H1 (cell line): ENCODE results near the gene CSRP3. TPM values are rescaled to one million over a fixed set of nuclear protein-coding genes. Genes with fewer than 3 reads are reported as not detected.
A peak's percentile ranks its signal among the peaks of the same experiment; 100 is the strongest.

Experiments
- ATF3 ChIP-seq: IDR thresholded peaks from 2 replicates; pipeline ENCODE4 v1.6.1; 2011; ENCODE audit warnings: low read depth, mild to moderate bottlenecking, low read length; ENCODE audit not compliant: insufficient read depth
- CREB1 ChIP-seq: IDR thresholded peaks from 2 replicates; pipeline ENCODE4 v1.6.1; 2012; ENCODE audit warnings: inconsistent platforms
- KDM4A ChIP-seq: IDR thresholded peaks from one replicate; pipeline ENCODE4 v1.7.1; 2012; ENCODE audit warnings: low read depth, mild to moderate bottlenecking, moderate library complexity, low read length, inconsistent platforms; ENCODE audit not compliant: severe bottlenecking
- PHF8 ChIP-seq: fragments of 200-600 bp; sonication (generic); conservative IDR thresholded peaks from 2 replicates; pipeline ENCODE4 v1.7.1; 2012; ENCODE audit warnings: low read depth, mild to moderate bottlenecking, inconsistent platforms, low read length, moderate library complexity
- RAD21 ChIP-seq, 2 experiments: IDR thresholded peaks in 1 of 2; conservative IDR thresholded peaks in 1 of 2; 2 replicates each; pipeline ENCODE4 v1.6.1; 2011; ENCODE audit warnings: low read depth in 2 of 2, low read length in 2 of 2, improper control_type of control experiment in 1 of 2, inconsistent platforms in 1 of 2, mild to moderate bottlenecking in 1 of 2, moderate library complexity in 1 of 2
- RXRA ChIP-seq: IDR thresholded peaks from 2 replicates; pipeline ENCODE4 v1.6.1; 2011; ENCODE audit warnings: low read depth, mild to moderate bottlenecking, low read length, moderate library complexity; ENCODE audit not compliant: insufficient read depth
- SIN3A ChIP-seq, 2 experiments: IDR thresholded peaks in 1 of 2; conservative IDR thresholded peaks in 1 of 2; 2 replicates each; pipeline ENCODE4 v1.6.1; 2011 to 2012; ENCODE audit warnings: low read length in 2 of 2, improper control_type of control experiment in 1 of 2, low read depth in 1 of 2, mild to moderate bottlenecking in 1 of 2
- SP4 ChIP-seq: IDR thresholded peaks from 2 replicates; pipeline ENCODE4 v1.6.1; 2012; ENCODE audit warnings: low read length, inconsistent platforms
- SUZ12 ChIP-seq: fragments of 200-600 bp; sonication (generic); IDR thresholded peaks from 2 replicates; pipeline ENCODE4 v1.6.1; 2012; ENCODE audit warnings: mild to moderate bottlenecking, inconsistent platforms, low read length, moderate library complexity, mixed read lengths
- TBP ChIP-seq: IDR thresholded peaks from 2 replicates; pipeline ENCODE4 v1.6.1; 2011; ENCODE audit warnings: low read depth, low read length, improper control_type of control experiment
- polyA plus RNA-seq, 7 experiments: library from polyadenylated mRNA; depleted of rRNA in 3 of 7; stranded (reverse) in 5 of 7; unstranded in 2 of 7; fragments of >200 nt in 5 of 7; fragments of 200-250 nt in 2 of 7; gene quantifications; 1 replicate in 5 of 7; 2 replicates in 1 of 7; 4 replicates in 1 of 7; pipeline versions ENCODE4 v1.2.1 to v1.2.3, GENCODE V29; 2011 to 2013; ENCODE audit warnings: missing spikeins in 2 of 7, mixed read lengths in 2 of 7
- total RNA-seq: library from RNA; stranded (reverse); fragmentation: NEBNext Ultra II Directional; extraction: Animal tissue kit (Norgen Biotek cat#: 25700); gene quantifications from 2 replicates; pipeline ENCODE4 v1.2.1, GENCODE V29; 2021

The CSRP3 gene
- total and polyA plus RNA-seq, 2 of the 8 experiments (the other 6 are each of a cell fraction or from before 2014, with no cell fraction given), result not detected

GRCh38 chr11:19241260-19242178 lies 39.7 kb upstream of the CSRP3 start (continued):
- TF ChIP-seq ATF3, result no peak
- no peak for TF ChIP-seq SUZ12
- no peak for TF ChIP-seq RXRA
- peak in 1 of 2 experiments; percentile 30; a peak in 1 of 4 replicates for TF ChIP-seq SIN3A (conservative IDR thresholded peaks at IDR 0.05 in 1 of 2, IDR thresholded peaks at IDR 0.05 in 1 of 2; ENCODE audit: low read depth in 1 of 2, low read length in 2 of 2)
- TF ChIP-seq CREB1, result no peak
- peak; percentile 63 for TF ChIP-seq PHF8
- TF ChIP-seq KDM4A, result no peak
- no peak for TF ChIP-seq RAD21 (IDR thresholded peaks at IDR 0.05 in 1 of 2, conservative IDR thresholded peaks at IDR 0.05 in 1 of 2; ENCODE audit: low read depth in 2 of 2, low read length in 2 of 2)
- TF ChIP-seq TBP, result peak; percentile 19; the same call in 1 of the 2 replicates
- no peak for TF ChIP-seq SP4
